HG03060 (cell line): ENCODE results near the gene PRTG.
"Not testable (repeated sequence)": the region's sequence is repeated elsewhere in the genome, so short reads cannot be mapped to it uniquely, and the experiment has no call there.

ENCODE experiments used
- ATAC-seq: cut with Tn5 transposase; IDR thresholded peaks from one replicate; pipeline ENCODE4 v1.9.1; 2021; ENCODE audit warnings: low read depth, moderate number of reproducible peaks; ENCODE audit not compliant: unreplicated experiment

Gene PRTG

GRCh38 chr15:55743729-55744655 lies 1.0 kb upstream of the PRTG start:
- ATAC-seq = no peak

GRCh38 chr15:55742498-55742926 lies 440 bp downstream of the PRTG start:
- ATAC-seq = no peak

GRCh38 chr15:55741833-55742497 lies 987 bp downstream of the PRTG start:
- ATAC-seq = no peak

- ATAC-seq = no peak
Observed at GRCh38 chr15:55740981-55741832, 1.7 kb downstream of the PRTG start.

GRCh38 chr15:55740359-55740878 lies 2.5 kb downstream of the PRTG start:
- ATAC-seq = no peak

GRCh38 chr15:55739641-55740040 lies 3.3 kb downstream of the PRTG start:
- ATAC-seq = no peak

GRCh38 chr15:55738715-55739114 lies 4.2 kb downstream of the PRTG start:
- no peak for ATAC-seq

GRCh38 chr15:55737373-55737772 lies 5.6 kb downstream of the PRTG start:
- ATAC-seq = no peak

GRCh38 chr15:55736756-55737155 lies 6.2 kb downstream of the PRTG start:
- ATAC-seq = no peak

GRCh38 chr15:55734641-55735040 lies 8.3 kb downstream of the PRTG start:
- ATAC-seq = no peak

GRCh38 chr15:55733461-55733860 lies 9.5 kb downstream of the PRTG start:
- not testable (repeated sequence) for ATAC-seq

GRCh38 chr15:55721554-55722185 lies 21.3 kb downstream of the PRTG start:
- ATAC-seq = no peak

GRCh38 chr15:55715355-55716076 lies 27.4 kb downstream of the PRTG start:
- no peak for ATAC-seq

- no peak for ATAC-seq
Observed at GRCh38 chr15:55714064-55714463, 28.9 kb downstream of the PRTG start.

- ATAC-seq = no peak
Observed at GRCh38 chr15:55712363-55712762, 30.6 kb downstream of the PRTG start.

GRCh38 chr15:55710286-55710685 lies 32.7 kb downstream of the PRTG start:
- no peak for ATAC-seq

GRCh38 chr15:55709458-55709857 lies 33.5 kb downstream of the PRTG start:
- no peak for ATAC-seq

GRCh38 chr15:55708720-55709119 lies 34.2 kb downstream of the PRTG start:
- no peak for ATAC-seq

- ATAC-seq = no peak
Observed at GRCh38 chr15:55707951-55708350, 35.0 kb downstream of the PRTG start.
